Activated CD8-positive, alpha-beta T cell treated with anti-CD3 and anti-CD28 coated beads for 36 hours (primary cell): ENCODE data around the gene NBL1. TPM values are rescaled to one million over a fixed set of nuclear protein-coding genes. Genes with fewer than 3 reads are reported as not detected.

ENCODE experiments used
- ATAC-seq: fragments of 200-7000 bp; cut with Tn5 transposase; one replicate; pipeline ENCODE4 v1.10.0; 2021; ENCODE audit warnings: mild to moderate bottlenecking, moderate library complexity
- CTCF ChIA-PET: fragments of 350-600 bp; sonication (Branson Sonifier 250); formaldehyde crosslinking; loops from one replicate; lab custom pipeline; 2021; ENCODE audit warnings: antibody characterized with exemption; lab: Charles Lee
- POLR2A ChIA-PET: fragments of 350-600 bp; sonication (Branson Sonifier 250); formaldehyde crosslinking; loops from one replicate; lab custom pipeline; 2021; ENCODE audit warnings: antibody characterized with exemption; lab: Charles Lee
- DNase-seq: peaks from one replicate; pipeline ENCODE4 v3.0.0-alpha.2; 2020
- H3K27ac Mint-ChIP-seq: one replicate; pipeline ENCODE4 v1.8.0; 2021; ENCODE audit warnings: mild to moderate bottlenecking, mixed read lengths
- H3K27me3 Mint-ChIP-seq: one replicate; pipeline ENCODE4 v1.8.0; 2021; ENCODE audit warnings: mixed read lengths
- H3K36me3 Mint-ChIP-seq: one replicate; pipeline ENCODE4 v1.8.0; 2021; ENCODE audit warnings: low read depth, mixed read lengths
- H3K4me1 Mint-ChIP-seq: one replicate; pipeline ENCODE4 v1.8.0; 2021; ENCODE audit warnings: low read depth, mixed read lengths
- H3K4me3 Mint-ChIP-seq: one replicate; pipeline ENCODE4 v1.8.0; 2021; ENCODE audit warnings: mild to moderate bottlenecking, moderate library complexity, mixed read lengths
- H3K9me3 Mint-ChIP-seq: one replicate; pipeline ENCODE4 v1.8.0; 2021; ENCODE audit warnings: mixed read lengths
- intact Hi-C: fragments of 100-400 bp; cut with micrococcal nuclease; formaldehyde crosslinking; loops from one replicate; pipeline ENCODE4 v1.10.0; 2022
- total RNA-seq, 2 experiments: library from RNA; stranded (reverse); gene quantifications; one replicate each; pipeline ENCODE4 v1.2.3, GENCODE V29; 2021
- TF ChIP-seq, protein P1 (sequence below): fragments of 200-600 bp; IDR thresholded peaks from one replicate; pipeline ENCODE4 v1.8.0; 2022; ENCODE audit warnings: antibody characterized with exemption, mild to moderate bottlenecking

NBL1 gene
- total RNA-seq, 2 experiments from 2014 or later: 27.0 to 27.6 TPM

DNA sequence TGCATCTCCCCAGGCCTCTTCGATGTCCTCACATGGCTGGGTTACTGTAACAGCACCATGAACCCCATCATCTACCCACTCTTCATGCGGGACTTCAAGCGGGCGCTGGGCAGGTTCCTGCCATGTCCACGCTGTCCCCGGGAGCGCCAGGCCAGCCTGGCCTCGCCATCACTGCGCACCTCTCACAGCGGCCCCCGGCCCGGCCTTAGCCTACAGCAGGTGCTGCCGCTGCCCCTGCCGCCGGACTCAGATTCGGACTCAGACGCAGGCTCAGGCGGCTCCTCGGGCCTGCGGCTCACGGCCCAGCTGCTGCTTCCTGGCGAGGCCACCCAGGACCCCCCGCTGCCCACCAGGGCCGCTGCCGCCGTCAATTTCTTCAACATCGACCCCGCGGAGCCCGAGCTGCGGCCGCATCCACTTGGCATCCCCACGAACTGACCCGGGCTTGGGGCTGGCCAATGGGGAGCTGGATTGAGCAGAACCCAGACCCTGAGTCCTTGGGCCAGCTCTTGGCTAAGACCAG lies 34.9 kb downstream of the NBL1 start:
- CTCF ChIA-PET: no interaction called here
- no peak for DNase-seq
- Mint-ChIP-seq H3K4me1 (no peaks in the 10 kb centered on the region), H3K4me3 (no peak overlapping the region), H3K27ac (no peak overlapping the region), H3K9me3 (no peaks in the 10 kb centered on the region), H3K27me3 (peaks cover 4% of the 10 kb centered on the region), H3K36me3 (no peaks in the 10 kb centered on the region)
- no peak for ATAC-seq
- POLR2A ChIA-PET: no interaction called here
- TF ChIP-seq, protein P1, sequence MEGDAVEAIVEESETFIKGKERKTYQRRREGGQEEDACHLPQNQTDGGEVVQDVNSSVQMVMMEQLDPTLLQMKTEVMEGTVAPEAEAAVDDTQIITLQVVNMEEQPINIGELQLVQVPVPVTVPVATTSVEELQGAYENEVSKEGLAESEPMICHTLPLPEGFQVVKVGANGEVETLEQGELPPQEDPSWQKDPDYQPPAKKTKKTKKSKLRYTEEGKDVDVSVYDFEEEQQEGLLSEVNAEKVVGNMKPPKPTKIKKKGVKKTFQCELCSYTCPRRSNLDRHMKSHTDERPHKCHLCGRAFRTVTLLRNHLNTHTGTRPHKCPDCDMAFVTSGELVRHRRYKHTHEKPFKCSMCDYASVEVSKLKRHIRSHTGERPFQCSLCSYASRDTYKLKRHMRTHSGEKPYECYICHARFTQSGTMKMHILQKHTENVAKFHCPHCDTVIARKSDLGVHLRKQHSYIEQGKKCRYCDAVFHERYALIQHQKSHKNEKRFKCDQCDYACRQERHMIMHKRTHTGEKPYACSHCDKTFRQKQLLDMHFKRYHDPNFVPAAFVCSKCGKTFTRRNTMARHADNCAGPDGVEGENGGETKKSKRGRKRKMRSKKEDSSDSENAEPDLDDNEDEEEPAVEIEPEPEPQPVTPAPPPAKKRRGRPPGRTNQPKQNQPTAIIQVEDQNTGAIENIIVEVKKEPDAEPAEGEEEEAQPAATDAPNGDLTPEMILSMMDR: no peak
- intact Hi-C loops: no loop called here

DNA sequence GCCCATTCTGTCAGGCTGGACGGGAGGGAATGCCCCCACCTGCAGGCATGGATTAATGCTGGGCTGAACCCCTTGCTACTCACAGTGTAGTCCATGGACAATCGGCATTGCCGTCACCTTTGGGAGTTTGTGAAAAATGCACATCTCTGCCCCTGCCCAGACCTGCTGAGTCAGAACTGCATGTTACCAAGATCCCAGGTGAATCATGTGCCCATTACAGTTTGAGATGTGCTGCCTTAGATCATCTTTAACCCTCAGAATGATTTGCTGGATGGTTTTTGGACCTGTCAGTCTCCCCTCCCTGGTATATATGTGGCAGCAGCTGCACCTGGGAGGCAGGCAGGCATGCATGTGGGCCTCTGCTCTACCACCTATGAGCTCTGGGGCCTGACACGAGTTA lies 35.6 kb downstream of the NBL1 start:
- H3K27me3 Mint-ChIP-seq: peaks cover 3% of the 10 kb centered on the region
- ATAC-seq: no peak

DNA sequence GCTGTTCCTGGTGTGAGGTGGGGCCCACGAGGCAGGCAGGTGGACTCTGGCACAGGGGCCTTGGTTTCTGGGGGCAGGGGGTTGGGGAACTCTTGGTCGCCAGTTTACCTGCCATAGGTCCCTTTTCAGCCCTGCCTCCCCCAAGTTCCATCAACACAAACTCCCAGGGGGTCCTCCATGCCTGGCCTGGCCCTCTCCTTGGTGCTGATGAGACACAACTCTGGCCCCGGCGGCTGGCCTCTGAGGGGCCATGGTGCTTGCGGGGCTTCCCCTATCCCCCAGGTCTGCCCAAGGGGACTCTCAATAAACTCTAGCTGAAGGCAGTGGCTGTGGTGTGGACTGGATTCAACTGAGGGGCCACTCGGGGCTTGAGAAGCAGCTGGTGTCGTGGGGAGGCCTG lies 36.5 kb downstream of the NBL1 start:
- Mint-ChIP-seq H3K36me3 (no peaks in the 10 kb centered on the region), H3K4me1 (no peaks in the 10 kb centered on the region), H3K9me3 (no peaks in the 10 kb centered on the region), H3K4me3 (no peak overlapping the region), H3K27ac (no peak overlapping the region), H3K27me3 (no peaks in the 10 kb centered on the region)
- no peak for DNase-seq
- TF ChIP-seq, protein P1: no peak
- ATAC-seq: no peak
- ChIA-PET CTCF (interaction anchor here (1.5 to 3.5 kb wide), 2 partner anchors 19 to 24 kb away, joined by 3 to 21 read pairs; no protein-coding TSS in a partner anchor), POLR2A (interaction anchor here (1.1 kb wide), 1 partner anchor 19 kb away, joined by 3 read pairs; no protein-coding TSS in a partner anchor)
- intact Hi-C loops: no loop called here

More for the DNA sequence above, 35.6 kb downstream of the NBL1 start:
- ChIA-PET CTCF (interaction anchor here (3.5 kb wide), 1 partner anchor 18 kb away, joined by 21 read pairs; no protein-coding TSS in a partner anchor), POLR2A (interaction anchor here (1.1 kb wide), 1 partner anchor 18 kb away, joined by 3 read pairs; no protein-coding TSS in a partner anchor)
- no peak overlapping the region for H3K4me3 Mint-ChIP-seq
- no peak for DNase-seq
- no peak overlapping the region for H3K27ac Mint-ChIP-seq
- H3K36me3 Mint-ChIP-seq: no peaks in the 10 kb centered on the region
- TF ChIP-seq, protein P1: no peak
- no peaks in the 10 kb centered on the region for H3K9me3 Mint-ChIP-seq
- intact Hi-C loops: no loop called here
- no peaks in the 10 kb centered on the region for H3K4me1 Mint-ChIP-seq

DNA sequence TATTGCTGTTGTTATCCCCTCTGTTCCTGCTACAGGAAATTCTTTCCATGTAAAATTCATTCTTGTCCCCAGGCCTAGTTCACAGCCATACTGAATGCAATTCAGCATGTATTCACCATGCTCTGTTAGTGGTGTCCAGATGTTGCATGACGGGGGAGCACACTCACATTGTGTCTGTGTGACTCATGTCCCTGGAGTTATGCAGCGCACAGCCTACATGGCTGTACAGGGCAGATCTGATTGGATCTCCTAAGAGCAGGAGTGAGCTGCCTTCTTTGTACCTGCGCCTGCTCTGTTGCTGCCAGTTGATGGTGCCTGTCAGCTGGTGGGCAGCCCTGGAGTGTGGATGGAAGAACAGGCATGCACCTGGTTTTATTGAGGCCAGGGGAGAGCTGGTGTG lies 38.1 kb downstream of the NBL1 start:
- CTCF ChIA-PET: interaction anchor here (1.2 to 3.5 kb wide), 2 partner anchors 20 to 21 kb away, joined by 4 to 21 read pairs; no protein-coding TSS in a partner anchor

More for the DNA sequence above, 38.1 kb downstream of the NBL1 start:
- no peak for ATAC-seq
- Mint-ChIP-seq H3K4me1 (no peaks in the 10 kb centered on the region), H3K36me3 (peaks cover 2% of the 10 kb centered on the region), H3K4me3 (no peak overlapping the region), H3K9me3 (no peaks in the 10 kb centered on the region), H3K27me3 (no peaks in the 10 kb centered on the region), H3K27ac (no peak overlapping the region)
- TF ChIP-seq, protein P1: no peak
- intact Hi-C loops: no loop called here
- no peak for DNase-seq
- POLR2A ChIA-PET: interaction anchor here (1.4 to 1.7 kb wide), 3 partner anchors 9 to 368 kb away, joined by 3 to 5 read pairs (median 4); no protein-coding TSS in a partner anchor
